Endothelial cell of umbilical vein (primary cell): ENCODE results near the gene PDE3A. TPM values are rescaled to one million over a fixed set of nuclear protein-coding genes. Genes with fewer than 3 reads are reported as not detected.

Experiments used
- BruUV-seq: library from RNA; stranded (reverse); fragments of 400-500 nt; replicated peaks from 2 replicates; lab custom pipeline; 2021; lab: Mats Ljungman, UMichigan
- CTCF ChIA-PET: fragments of 300-600, 350-600 bp; sonication (Branson Sonifier 250); formaldehyde crosslinking; loops from one replicate; lab custom pipeline; 2021; ENCODE audit warnings: antibody characterized with exemption, inconsistent platforms; lab: Charles Lee
- POLR2A ChIA-PET: fragments of 300-600, 350-600 bp; sonication (Branson Sonifier 250); formaldehyde crosslinking; loops from one replicate; lab custom pipeline; 2021; ENCODE audit warnings: antibody characterized with exemption, inconsistent platforms; lab: Charles Lee
- DNase-seq: peaks from one replicate; pipeline ENCODE4 v3.0.0-alpha.2; 2011; ENCODE audit warnings: low read depth, low spot score
- FAIRE-seq: peaks from 2 replicates; lab custom pipeline; 2011; peaks lifted over from hg19 to GRCh38; lab: Jason Lieb, UNC
- H2AFZ ChIP-seq: 2 replicates; pipeline ENCODE4 v1.6.0; 2012; ENCODE audit warnings: low read depth, low read length, control low read depth, inconsistent platforms
- H3K27ac ChIP-seq: 2 replicates; pipeline ENCODE4 v1.5.1; 2011; ENCODE audit warnings: low read depth, mild to moderate bottlenecking, control low read depth, low read length, moderate library complexity; ENCODE audit not compliant: insufficient read depth
- H3K27me3 ChIP-seq, 2 experiments: 2 replicates each; pipeline versions ENCODE4 v1.6.0 to v1.6.1; 2011; ENCODE audit warnings: low read length in 2 of 2, mixed read lengths in 1 of 2; ENCODE audit not compliant: control insufficient read depth in 2 of 2, insufficient read depth in 2 of 2
- H3K36me3 ChIP-seq, 2 experiments: 2 replicates in 1 of 2; 3 replicates in 1 of 2; pipeline ENCODE4 v1.5.1; 2011; ENCODE audit warnings: low read length in 2 of 2, mild to moderate bottlenecking in 1 of 2, moderate library complexity in 1 of 2; ENCODE audit not compliant: control insufficient read depth in 2 of 2, insufficient read depth in 2 of 2; ENCODE audit errors: extremely low read depth in 1 of 2
- H3K4me1 ChIP-seq: 3 replicates; pipeline ENCODE4 v1.5.1; 2011; ENCODE audit warnings: mild to moderate bottlenecking, low read length; ENCODE audit not compliant: control insufficient read depth, insufficient read depth; ENCODE audit errors: extremely low read depth
- H3K4me2 ChIP-seq: 2 replicates; pipeline ENCODE4 v1.6.1; 2011; ENCODE audit warnings: low read length, control low read depth, mixed read lengths; ENCODE audit not compliant: insufficient read depth
- H3K4me3 ChIP-seq, 3 experiments: fragments of 200-600 bp in 1 of 3; sonication (generic), shearing (Covaris generic) in 1 of 3; replicated peaks in 1 of 3; 2 replicates each; pipeline ENCODE4 v1.5.1; 2011 to 2016; ENCODE audit warnings: control low read depth in 3 of 3, low read length in 3 of 3, mild to moderate bottlenecking in 2 of 3, inconsistent platforms in 1 of 3, low read depth in 1 of 3, moderate library complexity in 1 of 3; ENCODE audit not compliant: insufficient read depth in 1 of 3
- H3K79me2 ChIP-seq: 2 replicates; pipeline ENCODE4 v1.6.0; 2012; ENCODE audit warnings: low read length, inconsistent platforms; ENCODE audit not compliant: control insufficient read depth, insufficient read depth
- H3K9ac ChIP-seq: replicated peaks from 2 replicates; pipeline ENCODE3; 2011; ENCODE audit warnings: low read length, control low read depth; ENCODE audit not compliant: insufficient read depth; ENCODE audit errors: extremely low read depth
- H3K9me1 ChIP-seq: replicated peaks from 3 replicates; pipeline ENCODE4 v1.6.0; 2011; ENCODE audit warnings: mild to moderate bottlenecking, low read length; ENCODE audit not compliant: control insufficient read depth, insufficient read depth; ENCODE audit errors: extremely low read depth
- H3K9me3 ChIP-seq: replicated peaks from 2 replicates; pipeline ENCODE4 v1.5.1; 2012; ENCODE audit warnings: low read length, inconsistent platforms; ENCODE audit not compliant: control insufficient read depth, insufficient read depth
- H4K20me1 ChIP-seq: replicated peaks from 2 replicates; pipeline ENCODE3; 2011; ENCODE audit warnings: mild to moderate bottlenecking, low read length; ENCODE audit not compliant: control insufficient read depth, insufficient read depth; ENCODE audit errors: extremely low read depth
- EZH2 ChIP-seq: IDR thresholded peaks from 2 replicates; pipeline ENCODE4 v1.6.1; 2012; ENCODE audit warnings: borderline replicate concordance, low read depth, mild to moderate bottlenecking, moderate library complexity, low read length, inconsistent platforms; ENCODE audit not compliant: severe bottlenecking
- FOS ChIP-seq: IDR thresholded peaks from 2 replicates; pipeline ENCODE4 v1.6.1; 2011; ENCODE audit warnings: mild to moderate bottlenecking, low read length, moderate library complexity, borderline replicate concordance; ENCODE audit not compliant: insufficient read depth
- GATA2 ChIP-seq: IDR thresholded peaks from 2 replicates; pipeline ENCODE4 v1.7.0; 2011; ENCODE audit warnings: low read depth, mild to moderate bottlenecking, moderate library complexity, mixed read lengths, low read length; ENCODE audit not compliant: insufficient read length, insufficient read depth
- JUN ChIP-seq: IDR thresholded peaks from 2 replicates; pipeline ENCODE4 v1.6.1; 2011; ENCODE audit warnings: borderline replicate concordance, low read depth; ENCODE audit not compliant: insufficient read length, insufficient read depth
- MYC ChIP-seq: IDR thresholded peaks from one replicate; pipeline ENCODE4 v1.6.1; 2011; ENCODE audit warnings: mild to moderate bottlenecking, low read depth, low read length
- POLR2A ChIP-seq: IDR thresholded peaks from 2 replicates; pipeline ENCODE4 v1.6.1; 2012; ENCODE audit warnings: low read depth, mild to moderate bottlenecking, control low read depth, low read length
- POLR2AphosphoS5 ChIP-seq: IDR thresholded peaks from 2 replicates; pipeline ENCODE4 v1.6.1; 2012; ENCODE audit warnings: low read depth, mild to moderate bottlenecking, control low read depth, low read length, moderate library complexity; ENCODE audit not compliant: insufficient read depth
- dilution Hi-C: fragments of 300-500 bp; cut with MboI; formaldehyde crosslinking; loops from one replicate; pipeline ENCODE4 v1.15.0; 2019; ENCODE audit warnings: low sequenced_read_pairs; ENCODE audit not compliant: extremely low pct_ligation_motif_present
- intact Hi-C: fragments of 100-400 bp; cut with micrococcal nuclease; formaldehyde crosslinking; loops from one replicate; pipeline ENCODE4 v1.10.0; 2022
- polyA plus RNA-seq, 4 experiments: library from polyadenylated mRNA; depleted of rRNA in 3 of 4; stranded (reverse) in 3 of 4; unstranded in 1 of 4; fragments of >200 nt; gene quantifications; 2 replicates each; pipeline versions ENCODE4 v1.2.1 to v1.2.3, GENCODE V29; 2011 to 2012; ENCODE audit warnings: missing spikeins in 1 of 4
- total RNA-seq: library from RNA; stranded (reverse); gene quantifications from 2 replicates; pipeline ENCODE4 v1.2.3, GENCODE V29; 2021
- TF ChIP-seq, protein P1 (sequence below): IDR thresholded peaks from 2 replicates; pipeline ENCODE4 v1.6.1; 2011; ENCODE audit not compliant: insufficient read depth, insufficient read length
- TF ChIP-seq, protein P2 (sequence below), 2 donors: IDR thresholded peaks; 1 replicate in 1 of 2; 2 replicates in 1 of 2; pipeline ENCODE4 v1.5.1; 2011; ENCODE audit warnings: low read length in 2 of 2, mild to moderate bottlenecking in 2 of 2, moderate library complexity in 2 of 2, control low read depth in 1 of 2, inconsistent platforms in 1 of 2, low read depth in 1 of 2; ENCODE audit not compliant: insufficient read depth in 1 of 2; ENCODE audit errors: extremely low read depth in 1 of 2

Gene PDE3A
- total and polyA plus RNA-seq, 2 donors (not counting 3 experiments of a cell fraction or from before 2014, with no cell fraction given), result 14.0 to 27.4 TPM

DNA sequence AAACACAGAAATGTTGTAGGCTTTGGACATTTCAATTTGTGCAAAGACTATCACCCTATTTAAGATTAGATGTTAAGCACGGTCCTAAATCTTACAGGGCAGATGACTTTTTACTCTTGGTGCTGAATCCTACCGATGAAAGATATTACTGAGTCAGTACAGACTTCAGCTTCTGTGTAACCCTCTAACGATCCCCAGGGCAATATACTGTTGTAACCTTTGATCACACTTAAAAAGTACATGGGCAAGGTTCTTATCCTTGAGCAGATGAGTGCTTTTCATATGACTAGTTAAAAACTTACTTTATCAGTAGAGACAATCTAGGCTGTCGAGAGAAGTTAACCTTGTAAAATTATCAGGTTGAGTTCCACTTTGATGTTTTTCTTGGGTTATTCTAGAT is 22.5 kb downstream of the PDE3A start:
- Histone ChIP-seq H3K9me3 (no peaks in the 10 kb centered on the region), H3K4me2 (no peak overlapping the region), H3K4me1 (no peaks in the 10 kb centered on the region), H3K36me3 (no peaks in the 10 kb centered on the region), H3K27ac (no peak overlapping the region), H4K20me1 (peaks cover 4% of the 10 kb centered on the region), H3K79me2 (peaks cover 28% of the 10 kb centered on the region), H2AFZ (no peak overlapping the region), H3K9ac (no peak overlapping the region), H3K9me1 (no peaks in the 10 kb centered on the region), H3K27me3 (no peaks in the 10 kb centered on the region), H3K4me3 (no peak overlapping the region)
- POLR2A ChIA-PET, result no interaction called here
- dilution Hi-C loops, result no loop called here
- DNase-seq, result no peak
- FAIRE-seq, result no peak
- CTCF ChIA-PET, result no interaction called here
- TF ChIP-seq GATA2 (no peak), MYC (no peak), EZH2 (no peak), POLR2AphosphoS5 (no peak), POLR2A (no peak), FOS (no peak), JUN (no peak)
- TF ChIP-seq, protein P1, sequence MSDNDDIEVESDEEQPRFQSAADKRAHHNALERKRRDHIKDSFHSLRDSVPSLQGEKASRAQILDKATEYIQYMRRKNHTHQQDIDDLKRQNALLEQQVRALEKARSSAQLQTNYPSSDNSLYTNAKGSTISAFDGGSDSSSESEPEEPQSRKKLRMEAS, result no peak
- TF ChIP-seq, protein P2, sequence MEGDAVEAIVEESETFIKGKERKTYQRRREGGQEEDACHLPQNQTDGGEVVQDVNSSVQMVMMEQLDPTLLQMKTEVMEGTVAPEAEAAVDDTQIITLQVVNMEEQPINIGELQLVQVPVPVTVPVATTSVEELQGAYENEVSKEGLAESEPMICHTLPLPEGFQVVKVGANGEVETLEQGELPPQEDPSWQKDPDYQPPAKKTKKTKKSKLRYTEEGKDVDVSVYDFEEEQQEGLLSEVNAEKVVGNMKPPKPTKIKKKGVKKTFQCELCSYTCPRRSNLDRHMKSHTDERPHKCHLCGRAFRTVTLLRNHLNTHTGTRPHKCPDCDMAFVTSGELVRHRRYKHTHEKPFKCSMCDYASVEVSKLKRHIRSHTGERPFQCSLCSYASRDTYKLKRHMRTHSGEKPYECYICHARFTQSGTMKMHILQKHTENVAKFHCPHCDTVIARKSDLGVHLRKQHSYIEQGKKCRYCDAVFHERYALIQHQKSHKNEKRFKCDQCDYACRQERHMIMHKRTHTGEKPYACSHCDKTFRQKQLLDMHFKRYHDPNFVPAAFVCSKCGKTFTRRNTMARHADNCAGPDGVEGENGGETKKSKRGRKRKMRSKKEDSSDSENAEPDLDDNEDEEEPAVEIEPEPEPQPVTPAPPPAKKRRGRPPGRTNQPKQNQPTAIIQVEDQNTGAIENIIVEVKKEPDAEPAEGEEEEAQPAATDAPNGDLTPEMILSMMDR (IDR thresholded peaks at IDR 0.05; ENCODE audit: extremely low read depth in 1 of 2, insufficient read depth in 1 of 2, low read depth in 1 of 2, low read length in 2 of 2), result no peak
- BruUV-seq, result no TSS peak
- intact Hi-C loops, result no loop called here
